DMS114 treated with DMSO at 0.1 percent for 48 hours (cell line): ENCODE measurements around the gene CERS2.

ENCODE experiments used
- DNase-seq: peaks from one replicate; lab custom pipeline; 2025; ENCODE audit not compliant: unreplicated experiment; lab: John Stamatoyannopoulos, UW

The CERS2 gene, protein sequence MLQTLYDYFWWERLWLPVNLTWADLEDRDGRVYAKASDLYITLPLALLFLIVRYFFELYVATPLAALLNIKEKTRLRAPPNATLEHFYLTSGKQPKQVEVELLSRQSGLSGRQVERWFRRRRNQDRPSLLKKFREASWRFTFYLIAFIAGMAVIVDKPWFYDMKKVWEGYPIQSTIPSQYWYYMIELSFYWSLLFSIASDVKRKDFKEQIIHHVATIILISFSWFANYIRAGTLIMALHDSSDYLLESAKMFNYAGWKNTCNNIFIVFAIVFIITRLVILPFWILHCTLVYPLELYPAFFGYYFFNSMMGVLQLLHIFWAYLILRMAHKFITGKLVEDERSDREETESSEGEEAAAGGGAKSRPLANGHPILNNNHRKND

DNA sequence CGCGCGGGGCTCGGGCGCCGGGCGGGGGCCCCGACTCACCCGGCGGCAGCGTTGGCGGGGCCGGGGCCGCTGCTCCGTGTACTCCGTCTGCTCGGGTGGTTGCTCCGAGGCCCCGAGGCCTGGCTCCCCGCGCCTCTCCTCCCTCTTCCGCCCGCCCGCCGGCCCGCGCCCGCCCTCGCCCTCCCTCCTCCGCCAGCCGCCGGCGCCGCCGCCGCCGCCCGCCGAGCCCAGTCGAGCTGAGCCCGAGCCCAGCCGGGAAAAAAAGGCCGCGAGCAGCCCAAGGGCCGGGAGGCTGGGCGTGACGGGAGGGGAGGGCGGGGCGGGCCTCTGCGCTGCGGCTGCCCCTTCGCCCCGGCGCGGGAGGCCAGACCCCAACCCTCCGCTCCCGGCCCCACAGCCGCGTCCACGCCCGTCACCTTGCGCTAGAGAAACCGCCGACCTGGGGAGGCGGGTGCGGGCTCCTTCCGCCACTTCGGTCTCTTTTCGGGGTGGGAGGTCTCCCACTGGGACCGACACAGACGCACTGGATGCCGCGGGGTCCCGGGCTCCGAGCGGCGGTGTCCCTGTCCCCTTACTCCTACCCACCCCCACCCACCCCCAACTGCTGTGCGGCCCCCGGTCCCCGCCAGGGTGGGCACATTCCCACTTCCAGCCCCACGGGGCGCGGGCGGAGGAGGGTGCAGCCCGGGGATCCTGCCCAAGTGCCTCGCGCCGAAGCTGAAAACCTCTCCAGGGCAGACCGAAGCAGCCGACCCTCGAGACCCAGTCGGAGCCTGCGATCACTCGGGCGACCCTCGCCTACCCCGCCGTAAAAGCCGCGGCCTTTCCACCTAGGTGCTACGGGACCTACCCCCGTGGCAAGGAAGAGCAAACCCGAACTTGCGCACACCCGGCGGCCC is at the start of gene CERS2:
Gene CERS2, minus strand, starts transcription at position 256 of the 899 bp plus-strand sequence. CDS start 5,745 bp downstream, outside the sequence.
- no peak for DNase-seq

DNA sequence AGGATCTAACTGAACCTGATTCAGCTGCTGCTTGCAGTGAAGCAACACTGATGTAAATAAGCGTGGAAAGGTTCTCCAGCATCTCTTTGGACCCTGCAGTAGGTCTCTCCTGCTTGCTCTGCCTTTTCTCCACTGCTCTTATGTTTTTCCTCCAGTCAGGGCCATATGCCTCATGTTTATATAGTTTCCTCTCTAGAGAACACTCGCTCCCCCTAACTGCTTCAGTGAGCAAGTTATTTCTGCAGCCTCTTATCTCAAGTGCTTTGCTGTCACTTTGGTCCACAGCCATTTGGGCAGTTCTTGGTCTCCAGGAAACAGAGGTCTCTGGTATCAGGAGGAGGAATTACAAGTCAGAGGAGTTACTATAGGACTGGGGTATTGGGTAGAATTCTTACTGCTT is 38.9 kb upstream of the CERS2 start:
- DNase-seq = no peak

DNA sequence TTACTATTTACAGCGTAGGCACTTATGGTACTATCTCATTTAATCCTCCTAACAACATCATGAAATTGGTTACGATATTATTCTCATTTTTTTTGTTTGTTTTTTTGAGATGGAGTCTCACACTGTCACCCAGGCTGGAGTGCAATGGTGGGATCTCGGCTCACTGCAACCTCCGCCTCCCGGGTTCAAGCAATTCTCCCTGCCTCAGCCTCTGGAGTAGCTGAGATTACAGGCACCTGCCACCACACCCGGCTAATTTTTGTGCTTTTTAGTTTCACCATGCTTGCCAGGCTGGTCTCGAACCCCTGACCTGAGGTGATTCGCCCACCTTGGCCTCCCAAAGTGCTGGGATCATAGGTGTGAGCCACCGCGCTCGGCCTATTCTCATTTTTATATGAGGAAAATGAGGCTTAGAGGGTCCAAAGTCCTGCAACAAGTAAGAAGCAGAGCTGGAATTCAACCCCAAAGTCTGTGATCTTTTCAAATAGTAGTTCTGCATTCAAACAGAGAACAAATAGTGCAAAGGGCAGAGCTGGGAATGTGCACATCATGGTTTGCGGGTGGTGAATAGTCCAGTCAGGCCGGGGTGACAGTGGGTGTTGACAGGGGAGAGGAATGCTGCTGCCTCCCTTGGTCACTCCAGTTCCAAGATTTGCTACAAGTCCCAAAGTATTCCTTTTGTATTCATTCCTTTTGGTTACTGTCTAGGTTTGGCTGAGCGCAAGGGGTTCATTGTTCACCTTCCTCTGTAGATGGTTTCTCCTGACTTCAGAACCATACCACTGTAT is 38.2 kb upstream of the CERS2 start:
- no peak for DNase-seq

DNA sequence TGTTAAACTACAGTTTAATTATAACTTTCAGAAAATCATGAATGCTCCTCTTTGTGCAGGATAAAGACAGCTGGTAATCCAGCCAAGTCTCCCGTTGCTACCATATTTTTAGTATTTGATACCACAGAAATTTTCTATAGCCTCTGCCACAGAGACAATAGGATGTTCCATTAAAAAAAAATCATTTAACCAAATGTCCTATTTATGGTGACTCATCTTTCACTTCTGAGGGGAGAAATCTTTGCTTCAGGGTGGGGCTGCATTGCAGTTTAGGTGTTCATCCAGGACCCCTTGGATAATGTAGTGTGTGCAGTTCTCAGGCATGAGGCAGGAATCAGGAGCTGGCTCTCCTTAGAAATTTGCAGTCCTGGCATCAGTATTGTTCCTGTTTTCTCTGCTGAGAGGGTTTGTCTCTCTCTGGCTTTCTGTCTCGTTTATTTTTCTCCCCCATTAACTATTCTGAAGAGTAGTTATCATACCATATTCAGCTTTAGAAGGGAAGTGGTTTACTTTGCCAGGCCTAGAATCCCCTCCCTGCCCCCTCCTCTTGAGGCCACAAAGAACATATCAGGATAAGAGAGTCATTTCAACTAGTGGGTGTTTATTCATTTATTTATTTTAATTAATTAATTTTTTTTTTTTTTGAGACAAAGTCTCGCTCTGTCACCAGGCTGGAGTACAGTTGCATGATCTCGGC is 36.7 kb upstream of the CERS2 start:
- DNase-seq = no peak

DNA sequence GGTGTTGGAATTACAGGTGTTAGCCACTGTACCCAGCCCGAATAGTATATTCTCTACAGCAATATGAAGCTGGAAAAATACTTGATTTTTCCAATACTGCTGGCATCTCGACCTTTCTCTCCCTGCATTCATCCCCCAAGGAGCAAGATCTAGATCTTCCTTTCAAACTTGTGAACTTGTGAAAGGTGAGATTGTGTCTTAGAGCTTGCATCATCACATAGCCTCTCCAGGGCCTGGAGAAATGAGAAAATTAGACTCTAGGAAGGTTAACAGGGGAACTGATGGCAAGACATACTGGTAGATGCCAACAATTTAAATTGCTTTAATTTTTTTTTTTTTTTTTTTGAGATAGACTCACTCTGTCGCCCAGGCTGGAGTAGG is 35.7 kb upstream of the CERS2 start:
- no peak for DNase-seq

DNA sequence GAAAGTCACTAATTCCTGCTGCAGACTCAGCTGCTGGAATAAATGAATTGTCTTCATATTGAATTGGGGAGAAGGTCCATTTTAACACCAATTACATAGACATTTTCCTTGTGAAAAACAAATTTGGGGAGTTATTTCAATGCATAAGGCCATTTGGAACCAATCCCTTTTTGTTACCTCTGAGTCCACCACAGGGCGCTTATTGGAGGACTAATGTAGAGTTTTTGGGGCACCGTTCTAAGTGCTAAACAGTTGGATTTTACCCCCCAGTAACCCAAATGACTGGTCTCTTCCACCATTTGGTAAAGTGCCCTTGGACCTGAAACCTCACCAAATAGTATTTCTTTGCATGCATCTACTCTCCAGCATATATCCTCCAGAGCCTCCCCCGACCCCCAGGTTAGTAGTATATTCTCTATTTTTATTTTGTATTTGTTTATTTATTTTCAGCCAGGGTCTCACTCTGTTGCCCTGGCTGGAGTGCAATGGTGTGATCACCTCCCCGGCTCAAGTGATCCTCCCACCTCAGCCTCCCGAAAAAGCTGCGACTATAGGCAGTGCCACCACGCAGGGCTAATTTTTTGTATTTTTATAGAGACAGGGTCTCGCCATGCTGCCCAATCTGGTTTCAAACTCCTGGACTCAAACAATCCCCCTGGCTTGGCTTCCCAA is 35.2 kb upstream of the CERS2 start:
- no peak for DNase-seq

DNA sequence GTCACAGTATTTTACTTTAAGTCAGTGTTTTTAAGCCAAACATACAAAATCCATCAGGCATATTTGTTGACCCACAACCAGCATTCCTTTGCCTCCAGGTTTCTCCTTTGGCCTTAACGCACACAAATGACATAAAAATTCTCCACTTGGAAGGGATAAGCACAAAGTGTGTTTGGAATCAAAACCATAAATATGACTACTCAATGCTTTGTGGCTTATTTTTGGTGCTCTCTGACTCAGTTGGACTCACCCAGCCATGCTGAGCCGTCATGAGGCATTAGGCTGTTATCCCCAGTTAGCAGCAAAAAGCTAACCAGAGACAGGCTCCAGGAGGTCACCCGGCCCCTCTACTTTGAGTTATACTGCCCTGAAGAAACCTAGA is 34.6 kb upstream of the CERS2 start:
- no peak for DNase-seq

DNA sequence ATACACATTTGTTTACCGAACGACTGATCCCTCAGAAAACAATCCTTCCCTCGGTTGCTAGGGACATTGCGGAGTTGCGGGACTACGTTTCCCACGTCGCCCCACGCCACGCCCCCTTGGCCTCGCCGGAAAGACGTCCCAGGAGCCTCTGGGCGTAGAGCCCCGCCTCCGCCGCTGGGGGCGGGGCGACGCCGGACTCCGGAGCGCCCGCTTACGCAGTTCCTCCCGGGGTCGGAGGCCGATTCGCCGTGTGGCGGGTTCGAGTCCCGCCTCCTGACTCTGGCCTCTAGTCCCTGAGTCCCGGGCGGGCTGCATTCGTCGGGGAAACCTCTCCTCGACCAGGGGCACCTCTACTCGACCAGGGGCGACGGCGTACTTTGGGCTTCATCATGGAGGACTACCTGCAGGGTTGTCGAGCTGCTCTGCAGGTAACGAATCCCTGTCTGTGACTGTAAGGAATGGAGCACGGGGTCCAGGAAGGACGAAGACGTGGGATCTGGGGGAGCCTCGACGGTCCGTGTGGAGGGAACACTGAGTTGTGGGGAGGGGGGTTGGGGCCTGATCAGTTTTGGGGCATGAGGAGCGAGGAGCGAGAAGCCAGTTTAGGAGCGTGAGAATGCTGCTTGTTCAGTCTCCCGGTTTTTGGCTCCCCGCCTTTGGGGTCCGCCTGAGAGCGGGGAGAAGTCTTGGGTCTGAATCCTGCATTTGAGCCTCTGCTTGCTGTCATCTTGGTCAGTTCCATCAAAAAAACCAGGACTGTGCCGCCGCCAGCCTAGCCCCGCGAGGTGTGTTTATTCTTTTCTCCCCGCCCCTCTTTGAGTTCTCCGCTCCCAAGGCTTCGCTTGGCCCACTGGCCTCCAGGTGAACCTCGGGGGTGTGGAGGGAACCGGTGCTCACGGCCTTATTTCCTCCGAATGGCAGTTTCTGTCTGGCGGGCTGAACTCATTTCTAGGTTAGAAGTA is 33.9 kb upstream of the CERS2 start, which contains the start of gene PRUNE1:
Gene PRUNE1, plus strand, starts transcription at position 206 of the 962 bp plus-strand sequence. Its CDS starts 184 bp downstream, at position 390.
- DNase-seq = peak; percentile 96

DNA sequence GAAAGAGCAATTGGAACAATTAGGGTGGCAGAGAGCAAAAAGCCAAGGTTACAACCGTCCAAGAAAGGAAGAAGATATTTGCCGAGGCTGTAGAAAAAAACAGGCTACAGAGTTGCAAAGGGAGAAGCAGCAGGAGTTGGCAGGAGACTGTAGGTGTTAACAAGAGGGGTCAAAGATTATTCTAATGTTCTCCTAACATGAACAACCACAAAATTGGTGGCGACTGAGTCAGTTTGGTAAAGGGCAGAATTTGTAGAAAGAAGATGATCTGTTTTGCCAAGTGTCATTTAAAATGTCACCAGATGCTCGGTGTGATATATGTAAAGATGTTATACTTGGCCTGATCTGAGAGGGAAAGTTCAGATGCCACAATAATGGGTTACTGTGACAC is 33.2 kb upstream of the CERS2 start:
- DNase-seq = no peak

DNA sequence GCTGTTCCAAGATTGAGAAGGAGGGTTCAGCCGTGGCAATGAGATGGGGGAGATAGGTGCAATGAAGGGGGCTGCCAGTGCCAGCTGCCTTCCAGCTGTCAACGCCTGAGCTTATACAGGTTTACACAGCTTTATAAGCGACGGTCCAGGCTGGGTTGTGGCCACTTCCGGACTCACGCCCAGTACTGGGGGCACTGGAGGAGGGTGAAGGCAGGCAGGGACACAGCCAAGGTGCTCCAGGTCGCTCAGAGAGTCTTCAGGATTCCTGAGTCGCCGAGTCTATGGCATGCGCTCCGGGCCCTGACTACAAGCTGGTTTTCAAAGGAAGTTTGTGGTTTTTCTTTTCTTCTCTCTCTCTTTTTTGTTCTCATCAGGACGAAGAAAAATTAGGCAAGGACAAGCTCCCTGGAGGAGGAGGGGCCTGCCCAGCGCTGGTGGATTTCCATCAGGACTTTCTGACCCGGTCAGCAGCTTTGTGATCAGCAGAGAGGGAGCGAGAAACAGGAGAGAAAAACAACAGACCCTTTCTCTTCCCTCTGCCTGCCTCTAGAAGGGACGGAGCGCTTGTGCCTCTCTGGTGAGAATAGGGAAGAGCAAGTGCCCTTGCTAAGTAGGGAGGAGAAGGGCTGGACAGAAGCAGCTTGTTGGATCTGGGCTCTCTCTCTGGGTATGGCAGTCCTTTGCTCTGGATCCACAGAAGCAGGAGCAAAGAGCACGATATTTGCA is 31.9 kb upstream of the CERS2 start, which contains the start of gene MINDY1:
Gene MINDY1, minus strand, starts transcription at position 576 of the 726 bp plus-strand sequence. CDS start 4,285 bp downstream, outside the sequence.
- DNase-seq = peak; percentile 94

DNA sequence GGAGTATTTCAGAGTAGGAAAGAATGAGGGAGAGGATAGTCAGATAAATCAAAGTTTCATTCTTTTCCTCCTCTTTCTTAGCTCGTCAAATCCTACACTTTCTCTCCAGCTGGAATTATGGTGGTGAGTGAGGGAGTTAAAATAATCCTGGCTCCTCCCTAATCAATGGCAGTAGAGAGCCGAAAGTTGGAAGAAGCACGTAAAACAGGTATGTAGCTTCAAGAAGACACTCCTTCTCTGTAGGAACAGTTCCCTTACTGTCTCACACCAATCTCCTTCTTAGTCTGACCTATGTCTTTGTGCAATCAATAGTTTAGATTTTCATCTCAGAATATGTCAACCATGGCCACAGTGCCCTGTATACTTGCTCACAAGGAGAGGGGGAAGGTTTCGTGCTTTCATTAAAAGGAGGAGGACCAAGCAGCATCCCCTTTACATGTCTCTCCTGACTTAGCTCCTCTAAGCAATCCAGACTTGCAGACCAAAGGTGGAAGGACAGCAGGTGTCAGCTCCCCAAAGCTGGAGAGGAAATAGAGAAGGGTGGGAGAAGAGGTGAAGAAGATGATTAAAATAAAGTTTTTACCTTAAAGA is 31.2 kb upstream of the CERS2 start:
- DNase-seq = no peak

DNA sequence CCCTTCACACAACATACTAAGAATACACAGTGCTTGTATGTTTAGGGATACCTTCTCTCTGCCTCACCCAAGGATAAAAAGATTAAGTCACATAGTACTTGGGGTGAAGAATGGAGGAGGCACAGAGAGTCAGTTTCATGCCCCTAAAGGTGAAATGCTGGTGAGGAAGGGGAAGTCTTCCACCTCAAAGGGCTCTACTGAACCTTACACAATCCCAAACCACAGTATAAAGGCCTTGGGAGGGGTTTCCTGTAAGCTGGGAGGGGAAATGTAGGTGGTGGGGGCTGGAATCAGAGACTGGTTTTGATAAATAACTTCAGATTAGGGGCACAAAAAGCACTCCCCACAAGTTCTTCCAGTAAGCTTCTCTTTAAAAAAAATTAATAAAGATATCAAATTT is 28.5 kb upstream of the CERS2 start:
- DNase-seq = no peak

DNA sequence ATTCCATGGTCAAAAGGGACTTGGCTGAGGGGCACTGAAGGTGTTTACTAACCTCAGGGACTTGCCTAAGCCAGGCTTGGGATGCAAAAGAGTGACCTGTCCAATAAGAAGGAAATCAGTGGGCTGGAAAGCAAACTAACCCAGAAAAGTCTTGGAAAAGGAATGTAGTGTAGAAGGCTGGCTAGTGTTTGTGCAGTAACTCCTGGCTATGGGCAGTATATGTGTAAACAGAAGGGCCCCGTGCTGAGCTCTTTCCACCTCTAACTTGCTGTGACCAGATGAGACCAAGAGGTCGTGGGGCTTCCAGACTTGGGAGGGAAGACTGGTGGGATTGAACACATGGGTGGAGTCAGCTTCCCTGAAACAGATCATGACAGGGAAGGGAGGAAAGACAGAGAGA is 28.0 kb upstream of the CERS2 start:
- no peak for DNase-seq

DNA sequence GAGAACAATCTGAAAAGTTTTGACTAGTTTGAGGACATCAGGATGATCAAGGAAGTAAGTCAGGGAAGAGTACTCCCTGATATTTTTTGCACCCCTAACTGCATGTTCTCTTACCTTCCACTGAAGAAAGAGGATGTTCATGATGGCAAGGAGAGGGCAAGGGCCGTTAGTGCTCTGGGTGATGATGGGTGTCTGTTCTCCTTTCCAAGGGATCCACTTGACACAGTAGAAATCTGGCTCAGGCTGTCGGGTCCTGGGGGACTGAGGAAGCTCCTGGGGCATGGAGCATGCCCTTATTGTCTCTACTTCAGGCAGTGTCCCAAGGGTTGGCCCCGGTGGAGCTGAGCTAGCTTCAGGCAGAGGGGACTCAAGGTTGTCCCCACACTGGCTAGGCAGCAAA is 27.4 kb upstream of the CERS2 start:
- no peak for DNase-seq

DNA sequence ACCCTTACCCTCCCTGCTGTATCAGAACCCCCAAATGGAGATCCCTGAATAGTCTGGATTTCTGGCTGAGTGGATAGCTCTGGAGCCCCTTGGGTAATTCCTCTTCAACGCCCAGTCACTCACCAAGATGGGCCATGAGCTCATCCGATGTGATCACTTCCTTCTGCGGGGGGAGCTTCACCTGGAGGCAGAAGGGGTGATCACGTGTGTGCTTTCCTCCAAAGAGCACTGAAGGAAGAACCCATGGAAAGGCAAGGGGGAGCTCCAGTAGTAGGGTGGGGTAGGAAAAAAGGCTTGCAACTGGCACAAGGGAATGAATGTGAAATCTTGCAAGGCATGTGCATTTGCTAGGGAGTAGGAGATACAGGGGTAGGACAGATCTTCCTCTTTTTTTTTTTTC is 27.0 kb upstream of the CERS2 start:
- no peak for DNase-seq

DNA sequence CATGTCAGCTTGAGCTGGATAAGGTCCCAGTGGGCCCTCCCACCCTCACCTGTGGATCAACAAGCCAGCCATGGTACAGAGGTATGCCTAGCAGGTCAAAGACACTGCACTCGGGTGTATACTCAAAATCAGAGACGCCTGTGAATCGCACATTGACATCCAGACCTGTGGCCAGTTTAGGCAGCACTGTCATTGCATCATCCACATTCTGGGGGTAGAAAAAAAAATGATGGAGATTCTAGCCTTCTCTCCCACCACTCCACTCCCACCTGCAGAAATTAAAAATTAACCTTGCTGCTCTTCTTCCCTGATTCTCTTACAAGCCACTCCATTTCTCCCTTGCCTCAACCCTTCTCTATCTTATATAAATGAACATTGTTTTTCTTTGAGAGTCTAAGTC is 25.8 kb upstream of the CERS2 start:
- DNase-seq = no peak

DNA sequence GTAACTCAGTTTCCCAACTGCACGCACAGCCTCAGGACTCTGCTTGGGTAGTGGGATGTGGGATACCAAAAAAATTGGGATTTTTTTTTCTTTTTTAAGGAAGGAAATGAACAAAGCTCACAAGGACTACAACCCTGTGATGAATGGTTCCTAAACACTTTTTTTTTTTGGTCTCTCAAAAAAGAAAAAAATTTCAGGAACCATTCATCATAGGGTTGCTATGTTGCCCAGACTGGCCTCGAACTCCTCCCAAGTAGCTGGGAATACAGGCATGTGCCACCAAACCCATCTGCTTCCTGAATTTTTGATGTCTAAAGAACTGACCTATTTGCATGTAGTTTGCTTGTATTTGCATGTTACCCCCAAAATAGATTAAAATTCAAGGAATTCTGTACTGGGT is 25.3 kb upstream of the CERS2 start:
- no peak for DNase-seq
